ENCODE results near the gene ZKSCAN1.

The ZKSCAN1 gene

DNA sequence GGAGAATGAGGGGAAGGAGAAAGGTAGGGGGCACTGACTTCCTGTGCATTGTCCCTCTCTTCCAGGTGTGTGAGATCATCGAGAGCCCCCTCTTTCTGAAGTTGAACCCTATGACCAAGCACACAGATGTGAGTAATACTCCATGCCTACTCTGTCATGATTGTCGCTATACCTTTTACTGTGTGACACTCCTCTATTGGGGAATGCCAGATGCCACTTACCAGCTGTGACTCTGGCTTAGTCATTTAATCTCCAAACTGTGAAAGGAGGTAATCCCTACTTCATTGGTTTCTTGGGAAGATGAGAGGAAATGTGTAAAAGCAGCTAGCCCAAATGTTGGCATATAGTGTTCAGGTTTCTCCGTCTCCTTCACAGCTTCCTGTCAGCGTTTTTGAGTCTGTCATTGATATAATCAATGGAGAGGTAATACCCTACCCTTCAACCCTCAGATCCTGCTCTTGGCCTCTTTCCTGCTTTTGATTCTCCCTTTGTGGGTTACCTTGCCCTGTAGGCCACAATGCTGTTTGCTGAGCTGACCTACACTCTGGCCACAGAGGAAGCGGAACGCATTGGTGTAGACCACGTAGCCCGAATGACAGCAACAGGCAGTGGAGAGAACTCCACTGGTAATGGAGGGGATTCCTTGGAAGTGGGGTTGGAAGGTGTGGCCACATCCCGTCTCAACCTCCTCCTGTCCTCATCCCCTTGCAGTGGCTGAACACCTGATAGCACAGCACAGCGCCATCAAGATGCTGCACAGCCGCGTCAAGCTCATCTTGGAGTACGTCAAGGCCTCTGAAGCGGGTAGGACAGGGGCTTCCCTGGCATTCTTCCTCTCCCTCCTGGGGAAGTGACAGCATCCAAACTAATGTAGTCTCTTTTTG lies 75.4 kb downstream of the ZKSCAN1 start:
- no peak overlapping the region for H3K4me3 ChIP-seq (ENCODE audit: control insufficient read depth, low read depth, low read length)
- no peak for DNase-seq (ENCODE audit: low read depth)
- TF ChIP-seq, protein P1, sequence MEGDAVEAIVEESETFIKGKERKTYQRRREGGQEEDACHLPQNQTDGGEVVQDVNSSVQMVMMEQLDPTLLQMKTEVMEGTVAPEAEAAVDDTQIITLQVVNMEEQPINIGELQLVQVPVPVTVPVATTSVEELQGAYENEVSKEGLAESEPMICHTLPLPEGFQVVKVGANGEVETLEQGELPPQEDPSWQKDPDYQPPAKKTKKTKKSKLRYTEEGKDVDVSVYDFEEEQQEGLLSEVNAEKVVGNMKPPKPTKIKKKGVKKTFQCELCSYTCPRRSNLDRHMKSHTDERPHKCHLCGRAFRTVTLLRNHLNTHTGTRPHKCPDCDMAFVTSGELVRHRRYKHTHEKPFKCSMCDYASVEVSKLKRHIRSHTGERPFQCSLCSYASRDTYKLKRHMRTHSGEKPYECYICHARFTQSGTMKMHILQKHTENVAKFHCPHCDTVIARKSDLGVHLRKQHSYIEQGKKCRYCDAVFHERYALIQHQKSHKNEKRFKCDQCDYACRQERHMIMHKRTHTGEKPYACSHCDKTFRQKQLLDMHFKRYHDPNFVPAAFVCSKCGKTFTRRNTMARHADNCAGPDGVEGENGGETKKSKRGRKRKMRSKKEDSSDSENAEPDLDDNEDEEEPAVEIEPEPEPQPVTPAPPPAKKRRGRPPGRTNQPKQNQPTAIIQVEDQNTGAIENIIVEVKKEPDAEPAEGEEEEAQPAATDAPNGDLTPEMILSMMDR (conservative IDR thresholded peaks at IDR 0.05; ENCODE audit: control insufficient read depth, insufficient read depth, low read depth, low read length), result no peak
